GM11168 (cell line): Measurements from ENCODE around the gene FYN.

Source experiments
- in situ Hi-C: fragments of 300-500 bp; cut with MboI; formaldehyde crosslinking; loops from one replicate; pipeline ENCODE4 v1.12.0; 2022; ENCODE audit warnings: low sequenced_read_pairs; ENCODE audit not compliant: unreplicated experiment

The FYN gene

GRCh38 chr6:111740506-111740905, 132.7 kb downstream of the FYN start:
- in situ Hi-C loops = no loop called here

- in situ Hi-C loops = no loop called here
Measured at GRCh38 chr6:111739257-111739696, 134.0 kb downstream of the FYN start.

- in situ Hi-C loops = no loop called here
Measured at GRCh38 chr6:111738631-111739030, 134.6 kb downstream of the FYN start.

- in situ Hi-C loops = no loop called here
Measured at GRCh38 chr6:111738156-111738555, 135.1 kb downstream of the FYN start.

DNA sequence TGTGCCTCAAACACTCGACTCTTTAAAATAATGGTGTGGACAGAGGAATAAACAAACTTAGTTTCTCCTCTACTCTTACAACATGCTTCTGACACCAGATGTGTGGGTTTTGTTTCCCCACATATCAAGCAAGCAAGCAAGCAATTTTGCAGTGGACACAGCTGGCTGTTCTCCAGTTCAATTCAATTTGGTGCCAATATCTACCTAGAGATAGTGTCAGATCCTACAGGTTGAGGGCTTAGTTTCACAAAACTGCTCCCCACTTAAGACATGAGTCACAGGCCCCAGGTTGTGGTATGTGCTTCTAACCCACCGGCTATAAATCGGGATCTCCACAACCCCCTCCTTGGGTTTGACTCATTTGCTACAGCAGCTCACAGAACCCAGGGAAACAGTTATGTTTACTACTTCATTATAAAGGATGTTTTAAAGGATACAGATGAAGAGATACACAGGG, 136.2 kb downstream of the FYN start:
- in situ Hi-C loops = no loop called here

DNA sequence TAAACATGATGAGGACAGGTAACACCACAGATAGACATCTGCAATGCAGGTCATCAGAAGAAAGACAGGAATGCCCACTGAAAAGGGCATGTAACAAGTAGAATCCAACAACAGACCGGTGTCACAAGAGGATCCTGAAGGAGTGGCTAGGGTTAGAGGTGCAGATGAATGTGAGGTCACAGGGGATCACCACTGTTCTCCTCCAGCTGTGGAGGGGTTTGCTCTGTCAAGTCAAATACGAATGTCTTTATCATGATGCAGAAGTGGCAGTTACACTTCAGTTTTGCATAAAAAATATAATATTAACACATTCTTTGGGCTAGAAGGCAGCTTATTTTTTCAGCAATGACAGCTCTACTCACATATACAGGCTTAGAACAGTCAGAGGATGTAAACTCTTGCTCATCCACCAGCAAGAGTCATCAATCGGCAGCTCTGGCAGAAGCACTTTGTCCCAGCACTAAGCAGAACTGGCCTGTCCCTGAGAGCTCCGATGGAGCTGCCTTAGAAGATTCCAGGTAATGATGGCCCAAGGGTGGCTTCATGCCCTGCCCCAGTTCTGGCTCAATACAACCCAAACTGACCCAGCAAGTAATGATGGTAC, 137.1 kb downstream of the FYN start:
- in situ Hi-C loops = no loop called here

DNA sequence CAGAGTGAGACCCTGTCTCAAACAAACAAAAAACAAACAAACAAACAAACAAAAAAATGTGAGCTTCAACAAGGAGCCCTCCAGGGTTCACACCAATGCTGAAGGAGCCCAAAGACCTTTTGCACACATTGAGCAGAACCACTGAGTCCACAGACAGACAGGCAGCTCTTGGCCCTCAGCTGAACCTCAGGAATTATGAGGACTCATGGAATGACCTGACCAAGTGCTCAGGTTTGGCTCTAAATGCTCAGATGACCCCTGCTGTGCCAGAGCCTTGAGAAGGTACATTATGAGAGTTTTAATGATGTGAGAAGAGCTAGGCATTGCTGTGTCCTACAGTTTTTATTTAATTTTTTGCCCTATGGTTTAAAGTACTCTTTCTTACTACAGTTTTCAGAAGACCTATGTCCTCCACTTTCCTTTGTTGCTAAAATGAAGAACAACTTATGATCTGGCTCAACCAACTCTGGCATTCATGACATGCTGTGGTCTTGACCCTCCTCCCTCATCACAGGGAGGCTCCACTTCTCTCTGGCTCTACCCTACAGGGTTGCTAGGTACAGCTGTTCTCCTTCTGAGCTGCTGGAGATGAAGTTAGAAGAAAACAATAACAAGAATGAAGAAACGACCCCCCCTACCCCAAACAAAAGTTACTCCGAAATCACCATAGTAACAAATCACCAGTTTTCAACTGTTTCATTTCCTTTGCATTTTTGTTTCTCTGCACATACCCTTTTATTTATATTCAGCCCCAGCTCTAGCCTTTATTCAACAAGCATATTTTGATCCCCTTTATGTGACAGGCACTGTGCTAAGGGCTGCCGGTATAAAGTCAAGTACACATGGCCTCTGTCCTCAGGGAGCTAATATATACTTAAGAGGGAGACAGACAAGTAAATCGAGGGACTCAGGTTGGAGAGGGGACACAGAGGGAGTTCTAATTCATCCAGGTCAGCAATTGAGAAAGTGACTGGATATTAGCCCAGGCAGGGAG, 138.9 kb downstream of the FYN start:
- in situ Hi-C loops = no loop called here

DNA sequence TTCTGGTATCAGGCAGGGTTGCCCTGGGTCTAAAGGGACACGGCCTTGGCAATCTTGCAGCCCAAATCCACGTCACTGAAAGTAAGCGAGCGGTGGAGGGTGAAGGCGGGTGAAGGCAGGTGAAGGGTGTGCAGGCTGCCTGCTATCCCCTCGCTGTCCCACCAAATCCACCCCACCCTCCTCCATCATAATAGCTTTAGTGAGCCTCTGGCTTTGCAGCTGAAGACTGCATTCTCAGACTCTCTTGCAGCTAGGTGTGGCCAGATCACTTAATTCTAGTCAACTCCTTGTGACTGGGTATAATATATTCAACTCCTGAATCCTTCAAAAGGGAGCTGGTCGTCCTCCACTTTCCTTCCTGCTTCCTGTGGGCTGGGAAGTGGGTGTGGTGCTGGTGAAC, 140.9 kb downstream of the FYN start:
- in situ Hi-C loops = no loop called here

DNA sequence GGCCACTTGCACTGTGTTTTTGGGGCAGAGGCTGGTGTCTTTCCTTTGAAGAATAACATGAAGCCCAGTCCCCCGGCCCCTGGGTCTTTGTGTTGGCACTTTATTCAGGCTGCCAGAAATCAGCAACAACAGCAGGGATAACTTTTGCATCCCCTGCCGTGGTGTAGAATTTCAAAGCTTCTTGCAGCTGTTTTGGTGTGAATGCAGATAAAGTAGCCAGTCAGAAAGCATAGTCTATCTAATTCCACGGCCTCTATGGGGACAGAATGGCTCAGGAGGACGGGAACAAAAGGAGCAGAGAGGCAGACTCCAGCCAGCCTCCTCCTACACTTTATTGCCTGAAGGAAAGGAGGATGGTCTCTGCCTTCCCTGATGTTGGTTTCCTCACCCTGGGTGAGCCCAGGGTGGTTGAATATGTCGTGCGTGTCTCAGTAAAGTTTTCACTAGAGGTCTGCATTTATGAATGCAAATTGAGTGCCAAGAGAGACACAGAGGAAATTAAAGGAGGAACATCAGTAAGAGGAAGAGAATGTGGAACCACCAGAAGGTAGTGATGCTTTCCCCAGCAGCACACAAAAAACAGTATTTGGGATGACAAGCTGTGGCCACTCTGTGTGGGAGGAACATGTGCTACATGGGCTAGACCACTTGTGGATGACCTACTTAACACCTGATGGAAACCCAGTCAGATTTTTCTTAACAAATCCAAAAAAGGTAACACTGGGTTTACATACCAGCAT, 141.6 kb downstream of the FYN start:
- in situ Hi-C loops = no loop called here

DNA sequence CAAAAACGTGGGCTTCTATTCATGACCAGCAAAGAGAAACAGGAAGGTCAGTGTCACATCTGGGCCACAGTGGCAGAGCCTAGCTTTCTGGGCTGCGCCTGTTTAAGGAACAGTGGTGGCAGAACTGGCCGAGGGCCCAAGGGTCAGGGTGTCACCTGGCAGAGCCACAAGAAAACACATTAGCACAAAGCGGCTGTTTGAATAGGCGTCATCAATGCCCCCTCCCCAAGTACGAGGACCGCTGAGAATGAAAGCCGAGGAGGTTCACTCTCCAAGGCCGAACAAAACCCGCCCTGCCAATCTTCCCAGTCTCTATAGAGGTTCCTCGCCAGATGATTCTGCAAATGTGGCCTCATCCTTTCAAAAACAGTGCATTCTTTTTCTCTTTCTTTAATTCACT, 142.4 kb downstream of the FYN start:
- in situ Hi-C loops = no loop called here

- in situ Hi-C loops = loop anchor here (10.0 kb wide), 1 partner anchor 137 kb away; no protein-coding TSS in a partner anchor
Measured at GRCh38 chr6:111727802-111728201, 145.4 kb downstream of the FYN start.

GRCh38 chr6:111727041-111727440, 146.2 kb downstream of the FYN start:
- in situ Hi-C loops = loop anchor here (10.0 kb wide), 1 partner anchor 138 kb away; no protein-coding TSS in a partner anchor

- in situ Hi-C loops = loop anchor here (10.0 kb wide), 1 partner anchor 139 kb away; no protein-coding TSS in a partner anchor
Measured at GRCh38 chr6:111725446-111726112, 147.7 kb downstream of the FYN start.

- in situ Hi-C loops = loop anchor here (10.0 kb wide), 1 partner anchor 140 kb away; no protein-coding TSS in a partner anchor
Measured at GRCh38 chr6:111724505-111724904, 148.7 kb downstream of the FYN start.

DNA sequence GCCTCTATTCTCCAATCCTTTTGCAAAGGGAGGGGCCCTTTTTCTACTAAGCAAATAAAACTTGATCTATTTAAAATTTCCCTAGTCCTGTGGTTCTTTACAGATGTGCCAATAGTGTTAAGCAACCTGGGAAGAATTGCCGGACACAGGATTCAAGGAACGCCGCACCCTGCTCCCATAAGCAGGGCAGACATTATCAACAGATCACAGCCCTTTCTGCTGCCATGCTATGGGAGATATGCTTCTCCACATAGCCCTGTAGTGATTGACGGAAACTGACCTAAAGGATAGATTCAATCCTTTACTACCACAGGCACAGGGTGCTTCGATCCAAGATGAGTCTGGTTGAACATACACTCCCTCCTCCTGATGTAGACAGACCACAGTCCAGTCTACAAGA, 149.2 kb downstream of the FYN start:
- in situ Hi-C loops = loop anchor here (10.0 kb wide), 1 partner anchor 141 kb away; no protein-coding TSS in a partner anchor

- in situ Hi-C loops = loop anchor here (10.0 kb wide), 1 partner anchor 141 kb away; no protein-coding TSS in a partner anchor
Measured at GRCh38 chr6:111723412-111723970, 149.8 kb downstream of the FYN start.

DNA sequence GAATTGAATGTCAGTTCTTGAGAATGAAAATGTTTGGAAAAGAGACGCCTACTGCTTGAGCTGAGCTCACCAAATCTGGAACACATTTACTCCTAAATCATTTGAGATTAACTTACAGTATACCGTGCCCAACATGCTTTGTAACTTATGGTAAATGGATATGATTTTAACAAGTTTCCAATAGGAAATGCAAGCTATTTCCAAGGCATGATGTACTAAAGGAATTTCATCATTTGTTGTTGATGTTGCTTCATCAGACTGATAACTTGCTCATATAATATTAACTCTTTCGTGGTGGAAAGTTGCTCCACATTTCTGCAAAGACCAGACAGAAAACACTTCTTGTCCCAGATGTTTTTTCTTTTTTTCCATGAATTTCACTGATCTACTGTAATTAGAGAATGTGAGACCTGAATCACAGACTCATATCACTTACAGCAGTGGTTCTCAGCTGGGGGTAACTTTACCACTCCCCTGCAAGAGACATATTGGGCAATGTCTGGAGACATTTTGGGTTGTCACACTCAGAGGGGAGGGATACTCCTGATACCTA, 151.0 kb downstream of the FYN start:
- in situ Hi-C loops = loop anchor here (10.0 kb wide), 1 partner anchor 143 kb away; no protein-coding TSS in a partner anchor

GRCh38 chr6:111721753-111722154, 151.5 kb downstream of the FYN start:
- in situ Hi-C loops = loop anchor here (10.0 kb wide), 1 partner anchor 143 kb away; no protein-coding TSS in a partner anchor
